Measurements from ENCODE around the gene NRCAM. TPM values are rescaled to one million over a fixed set of nuclear protein-coding genes. Genes with fewer than 3 reads are reported as not detected.

NRCAM gene
- total RNA-seq, 1 donor from 2014 or later: 1.1 TPM

- no peak for DNase-seq (ENCODE audit: low spot score)
- no peak for ATAC-seq
Observed at GRCh38 chr7:108460964-108461363, 4.7 kb upstream of the NRCAM start.

DNA sequence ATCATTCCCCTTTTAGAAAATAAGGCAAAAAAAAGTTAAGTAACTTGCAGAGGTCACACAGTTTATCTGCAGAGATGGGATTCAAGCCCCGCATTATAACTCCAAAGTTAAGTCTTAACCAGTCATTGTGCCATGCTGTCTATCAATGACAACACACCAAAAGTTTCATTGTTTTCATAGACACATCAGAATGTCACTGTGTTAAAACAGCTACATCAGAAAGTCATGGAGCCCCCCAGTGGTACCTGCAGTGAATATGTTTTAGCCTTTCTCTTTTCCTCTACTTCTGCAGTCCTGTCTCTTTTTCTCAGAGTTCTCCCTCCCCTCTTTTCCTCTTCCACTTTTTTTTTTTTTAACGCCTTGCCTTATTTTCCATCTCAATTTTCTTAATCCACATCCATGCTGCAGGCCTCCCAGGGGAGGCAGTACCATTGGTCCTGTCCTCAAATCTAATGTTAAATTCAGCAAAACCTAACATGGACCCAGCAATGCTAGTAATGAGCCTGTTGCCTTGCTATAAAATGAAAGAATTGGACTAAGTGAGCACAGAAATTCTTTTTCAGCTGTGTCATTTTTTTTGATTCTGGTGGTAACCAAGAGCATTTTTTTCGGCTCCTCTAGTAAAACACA lies 3.8 kb upstream of the NRCAM start:
- ATAC-seq (peak; percentile 77), DNase-seq (ENCODE audit: low spot score) (no peak)

GRCh38 chr7:108457871-108458270 lies 1.6 kb upstream of the NRCAM start:
- DNase-seq (ENCODE audit: low spot score) (no peak), ATAC-seq (no peak)

DNA sequence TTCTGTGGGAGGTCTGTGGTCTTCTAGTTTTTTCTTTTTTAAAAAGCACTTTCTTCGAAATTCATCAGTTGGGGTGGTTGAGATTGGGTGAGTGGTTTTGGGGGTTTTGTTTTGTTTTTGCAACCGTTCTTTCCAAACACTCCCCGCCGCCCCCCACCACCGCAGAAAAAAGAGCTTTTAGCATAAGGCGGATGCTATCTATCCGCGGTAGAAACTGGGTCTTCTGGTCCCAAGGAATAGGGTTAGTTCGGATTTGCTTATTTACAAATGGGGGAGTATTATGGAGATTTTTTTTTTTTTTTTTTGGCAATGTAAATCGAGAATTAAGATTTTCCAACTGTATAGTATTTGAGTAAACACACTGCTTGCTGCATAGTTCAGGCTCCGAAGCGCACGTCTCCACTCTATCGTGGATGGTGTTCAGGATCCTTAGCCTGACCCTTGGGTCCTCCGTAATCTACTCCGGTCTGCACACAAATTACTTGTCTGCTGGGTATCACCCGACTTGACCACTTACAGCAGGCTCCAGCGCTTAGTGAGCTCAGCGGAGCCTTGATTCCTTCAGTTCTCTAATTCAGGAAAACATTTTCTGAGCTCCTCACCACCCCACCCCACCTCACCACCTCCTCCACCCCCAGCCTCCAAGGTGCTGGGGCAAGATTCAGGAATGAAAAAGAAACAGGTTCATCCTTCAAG lies 757 bp upstream of the NRCAM start:
- ATAC-seq: no peak

DNA sequence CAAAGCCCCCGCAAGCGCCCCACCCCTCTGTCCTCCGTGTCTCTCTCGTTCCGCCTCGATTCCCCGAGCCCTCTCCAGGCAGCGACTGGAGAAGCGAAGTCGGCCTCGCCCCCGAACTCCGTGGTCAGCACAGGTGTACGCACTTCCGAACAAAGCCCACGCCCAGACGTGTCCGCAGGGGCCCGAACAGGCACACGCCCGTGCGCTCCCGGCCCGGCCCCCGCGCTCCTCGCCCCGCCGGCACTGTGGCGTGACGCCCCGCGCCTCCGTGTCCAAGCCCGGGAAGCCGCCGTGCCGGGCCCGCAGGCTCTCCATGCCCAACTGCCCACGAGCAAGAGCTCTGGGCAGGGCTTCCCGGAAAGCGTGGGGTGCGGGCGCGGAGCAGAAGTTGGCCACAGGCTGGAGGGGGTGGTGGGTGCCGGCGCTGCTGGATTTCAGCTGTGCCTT lies 662 bp downstream of the NRCAM start:
- DNase-seq (ENCODE audit: low spot score) (no peak), ATAC-seq (peak; percentile 32)

More for the DNA sequence above, 757 bp upstream of the NRCAM start:
- no peak for DNase-seq (ENCODE audit: low spot score)

GRCh38 chr7:108454674-108455550 lies 1.3 kb downstream of the NRCAM start:
- ATAC-seq: peak; percentile 10

GRCh38 chr7:108454317-108454673 lies 1.9 kb downstream of the NRCAM start:
- DNase-seq (ENCODE audit: low spot score): no peak
- ATAC-seq: no peak

More at GRCh38 chr7:108454674-108455550, 1.3 kb downstream of the NRCAM start:
- no peak for DNase-seq (ENCODE audit: low spot score)

DNA sequence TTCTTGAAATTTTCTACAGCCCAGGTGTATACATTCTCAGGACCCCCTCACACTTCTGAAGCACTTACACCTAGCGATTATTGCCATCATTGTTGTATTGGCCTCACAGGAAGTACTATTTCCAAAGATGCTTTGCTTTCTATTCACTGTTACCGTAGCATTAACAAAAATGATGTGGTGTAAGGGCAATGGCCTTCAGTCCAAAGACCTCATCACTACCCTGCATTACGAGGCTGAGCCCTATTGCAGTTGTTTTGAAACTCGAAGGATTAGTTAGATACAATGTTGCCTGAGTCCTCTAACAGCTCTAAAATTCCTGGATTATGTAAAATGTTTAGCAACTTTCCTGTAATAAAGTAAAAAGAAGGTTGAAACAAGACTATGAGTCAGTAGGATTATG lies 2.9 kb downstream of the NRCAM start:
- DNase-seq (ENCODE audit: low spot score) (no peak), ATAC-seq (no peak)

DNA sequence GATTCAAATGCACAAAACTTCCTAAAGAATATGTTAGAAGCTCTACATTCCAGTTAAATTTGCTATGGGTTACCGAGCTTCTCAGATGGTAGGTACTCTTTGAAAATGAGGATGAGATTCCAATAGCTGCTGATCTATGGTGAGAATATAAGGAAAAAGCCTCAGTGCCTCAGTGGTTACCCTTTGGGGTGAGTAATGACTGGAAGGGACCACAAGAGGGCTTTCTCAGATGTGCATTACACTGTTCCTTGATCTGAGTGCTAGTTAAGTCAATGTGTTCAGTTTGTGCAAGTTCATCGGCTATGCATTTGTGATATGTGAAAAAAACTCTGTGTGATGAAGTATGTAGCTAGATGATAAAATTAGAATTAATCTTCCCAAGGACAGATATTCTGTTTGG lies 3.5 kb downstream of the NRCAM start:
- DNase-seq (ENCODE audit: low spot score): no peak
- ATAC-seq: peak; percentile 66

DNA sequence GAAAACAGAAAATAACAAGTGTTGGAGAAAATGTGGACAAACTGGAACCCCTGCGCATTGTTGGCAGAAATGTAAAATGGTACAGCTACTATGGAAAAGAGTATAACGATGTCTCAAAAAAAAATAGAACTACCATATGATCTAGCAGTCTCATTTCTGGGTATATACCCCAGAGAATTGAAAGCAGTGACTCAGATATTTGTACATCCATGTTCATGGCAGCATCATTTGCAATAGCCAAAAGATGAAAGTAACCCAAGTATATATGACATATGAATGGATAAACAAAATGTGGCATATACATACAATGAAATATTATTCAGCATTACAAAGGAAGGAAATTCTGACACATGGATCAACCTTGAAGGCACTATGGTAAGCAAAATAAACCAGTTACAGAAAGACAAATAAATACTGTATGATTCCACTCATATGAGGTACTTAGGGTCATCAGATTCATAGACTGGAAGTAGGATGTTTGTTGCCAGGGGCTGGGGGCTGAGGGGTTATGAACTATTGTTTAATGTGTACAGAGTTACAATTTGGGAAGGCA lies 4.9 kb downstream of the NRCAM start:
- ATAC-seq (no peak), DNase-seq (ENCODE audit: low spot score) (no peak)

GRCh38 chr7:108450160-108450559 lies 6.1 kb downstream of the NRCAM start:
- no peak for DNase-seq (ENCODE audit: low spot score)
- ATAC-seq: no peak

- DNase-seq (ENCODE audit: low spot score): no peak
- ATAC-seq: no peak
Observed at GRCh38 chr7:108449521-108449920, 6.7 kb downstream of the NRCAM start.

DNA sequence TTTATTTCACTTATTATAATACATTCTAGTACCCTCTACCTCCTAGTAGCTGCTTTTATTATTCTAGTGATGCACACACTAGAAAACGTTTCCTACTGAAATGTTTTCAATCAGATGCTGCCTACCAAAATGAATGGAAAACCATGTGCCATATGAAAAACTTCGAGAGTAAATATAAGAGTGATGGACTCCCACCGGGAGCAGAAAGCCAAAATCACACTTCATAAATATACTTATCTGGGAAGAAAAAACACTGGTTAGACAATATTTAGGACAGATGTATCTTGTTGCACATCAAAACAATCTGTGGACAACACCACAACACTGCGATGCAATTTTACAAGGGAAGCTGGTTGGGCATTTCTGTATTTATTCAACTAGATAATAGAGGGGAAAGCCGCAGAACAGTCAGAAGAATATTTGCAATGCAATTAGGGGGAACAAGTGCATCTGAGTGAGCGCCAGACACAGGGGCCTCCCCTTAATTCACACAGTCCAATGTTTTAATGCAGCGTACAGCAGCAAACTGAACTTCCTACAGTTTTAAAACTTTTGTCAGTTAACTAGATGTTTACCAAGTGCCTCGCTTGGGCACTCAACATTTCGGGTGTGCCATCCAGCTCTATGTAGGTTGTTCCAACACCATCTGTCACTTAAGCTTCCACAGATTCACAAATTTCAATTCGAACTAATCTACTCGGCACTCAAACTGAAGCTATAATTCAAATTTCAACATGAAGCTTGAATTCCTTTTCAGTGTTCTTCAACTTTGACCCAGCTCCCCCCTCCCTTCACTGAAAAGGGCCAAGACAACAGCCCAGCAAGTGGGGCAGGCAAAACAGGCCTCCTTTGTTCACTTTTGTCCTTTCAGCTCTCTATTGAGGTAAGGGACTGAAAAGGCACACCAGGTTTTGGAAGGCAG lies 7.4 kb downstream of the NRCAM start:
- ATAC-seq (no peak), DNase-seq (ENCODE audit: low spot score) (no peak)

- no peak for DNase-seq (ENCODE audit: low spot score)
- no peak for ATAC-seq
Observed at GRCh38 chr7:108442039-108442568, 14.1 kb downstream of the NRCAM start.

GRCh38 chr7:108441392-108441955 lies 14.8 kb downstream of the NRCAM start:
- no peak for ATAC-seq
- no peak for DNase-seq (ENCODE audit: low spot score)

- ATAC-seq: no peak
- DNase-seq (ENCODE audit: low spot score): no peak
Observed at GRCh38 chr7:108440613-108441012, 15.6 kb downstream of the NRCAM start.

DNA sequence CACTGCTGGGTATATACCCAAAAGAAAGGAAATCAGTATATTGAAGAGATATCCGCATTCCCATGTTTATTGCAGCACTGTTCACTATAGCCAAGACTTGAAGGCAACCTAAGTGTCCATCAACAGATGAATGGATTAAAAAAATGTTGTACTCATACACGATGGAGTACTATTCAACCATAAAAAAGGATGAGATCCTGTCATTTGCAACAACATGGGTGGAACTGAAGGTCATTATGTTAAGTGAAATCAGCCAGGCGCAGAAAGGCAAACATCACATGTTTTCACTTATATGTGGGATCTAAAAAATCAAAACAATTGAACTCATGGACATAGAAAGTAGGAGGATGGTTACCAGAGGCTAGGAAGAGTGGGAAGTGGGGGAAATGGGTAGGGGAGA lies 19.3 kb downstream of the NRCAM start:
- no peak for ATAC-seq
- DNase-seq (ENCODE audit: low spot score): no peak

GRCh38 chr7:108434010-108434409 lies 22.2 kb downstream of the NRCAM start:
- ATAC-seq: peak; percentile 26

GRCh38 chr7:108431099-108431498 lies 25.1 kb downstream of the NRCAM start:
- no peak for DNase-seq (ENCODE audit: low spot score)
- ATAC-seq: no peak

More at GRCh38 chr7:108434010-108434409, 22.2 kb downstream of the NRCAM start:
- no peak for DNase-seq (ENCODE audit: low spot score)

DNA sequence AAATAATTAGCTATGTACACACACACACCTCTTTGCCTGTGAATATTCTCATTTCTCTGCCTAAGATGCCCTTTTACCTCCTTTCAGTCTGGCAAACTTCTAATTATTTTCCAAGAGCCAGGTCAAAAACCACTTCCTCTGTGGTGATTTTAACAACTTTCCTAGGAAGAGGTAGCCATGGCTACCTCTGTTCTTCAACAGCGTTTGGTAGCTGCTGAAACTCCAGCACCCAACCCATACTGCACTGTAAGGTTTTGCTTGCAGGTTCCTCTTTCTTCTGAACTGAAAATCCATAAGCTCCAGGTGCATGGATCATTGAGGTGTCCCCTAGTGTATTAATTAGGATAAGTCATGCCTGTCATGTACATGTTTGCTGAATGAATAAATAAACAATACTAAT lies 25.6 kb downstream of the NRCAM start:
- no peak for ATAC-seq
- DNase-seq (ENCODE audit: low spot score): no peak
